Astrocyte (in vitro differentiated cells and primary cell): ENCODE results near the gene FSIP1. TPM values are rescaled to one million over a fixed set of nuclear protein-coding genes. Genes with fewer than 3 reads are reported as not detected.

ENCODE experiments used
- DNase-seq: peaks from one replicate; pipeline ENCODE4 v3.0.0-alpha.2; 2010; ENCODE audit warnings: low read depth
- FAIRE-seq: peaks from 2 replicates; lab custom pipeline; 2011; peaks lifted over from hg19 to GRCh38; lab: Jason Lieb, UNC
- H2AFZ ChIP-seq: 2 replicates; pipeline ENCODE4 v1.6.0; 2012; ENCODE audit warnings: low read depth, low read length, inconsistent platforms
- H3K27ac ChIP-seq: 2 replicates; pipeline ENCODE4 v1.5.1; 2011; ENCODE audit warnings: low read depth, low read length, inconsistent platforms
- H3K27me3 ChIP-seq: 2 replicates; pipeline ENCODE4 v1.6.0; 2011; ENCODE audit warnings: low read length, inconsistent platforms; ENCODE audit not compliant: insufficient read depth
- H3K36me3 ChIP-seq: 2 replicates; pipeline ENCODE4 v1.5.1; 2011; ENCODE audit warnings: low read length, inconsistent platforms; ENCODE audit not compliant: insufficient read depth
- H3K4me1 ChIP-seq: 2 replicates; pipeline ENCODE4 v1.5.1; 2011; ENCODE audit warnings: low read length, inconsistent platforms; ENCODE audit not compliant: insufficient read depth
- H3K4me2 ChIP-seq: 2 replicates; pipeline ENCODE4 v1.6.0; 2012; ENCODE audit warnings: low read length, inconsistent platforms
- H3K4me3 ChIP-seq: 2 replicates; pipeline ENCODE4 v1.5.1; 2011; ENCODE audit warnings: low read depth, mild to moderate bottlenecking, low read length, inconsistent platforms; ENCODE audit not compliant: insufficient read depth
- H3K79me2 ChIP-seq: 2 replicates; pipeline ENCODE4 v1.6.0; 2012; ENCODE audit warnings: mild to moderate bottlenecking, low read length, inconsistent platforms; ENCODE audit not compliant: insufficient read depth
- H3K9ac ChIP-seq: 2 replicates; pipeline ENCODE4 v1.6.0; 2012; ENCODE audit warnings: mild to moderate bottlenecking, low read length, inconsistent platforms
- H3K9me3 ChIP-seq: 2 replicates; pipeline ENCODE4 v1.5.1; 2012; ENCODE audit warnings: low read depth, mild to moderate bottlenecking, low read length, inconsistent platforms; ENCODE audit not compliant: insufficient read depth
- H4K20me1 ChIP-seq: 2 replicates; pipeline ENCODE4 v1.6.0; 2012; ENCODE audit warnings: low read length, inconsistent platforms; ENCODE audit not compliant: insufficient read depth
- H3K27ac Mint-ChIP-seq: one replicate; pipeline ENCODE4 v1.8.0; 2021; ENCODE audit warnings: mild to moderate bottlenecking, mixed read lengths; ENCODE audit not compliant: unreplicated experiment
- H3K27me3 Mint-ChIP-seq: one replicate; pipeline ENCODE4 v1.8.0; 2021; ENCODE audit warnings: low read depth, mixed read lengths; ENCODE audit not compliant: unreplicated experiment
- H3K36me3 Mint-ChIP-seq: one replicate; pipeline ENCODE4 v1.8.0; 2021; ENCODE audit warnings: low read depth, mixed read lengths; ENCODE audit not compliant: unreplicated experiment
- H3K4me1 Mint-ChIP-seq: one replicate; pipeline ENCODE4 v1.8.0; 2021; ENCODE audit warnings: low read depth, mixed read lengths; ENCODE audit not compliant: unreplicated experiment
- H3K4me3 Mint-ChIP-seq: one replicate; pipeline ENCODE4 v1.8.0; 2021; ENCODE audit warnings: mild to moderate bottlenecking, moderate library complexity, mixed read lengths; ENCODE audit not compliant: unreplicated experiment
- H3K9me3 Mint-ChIP-seq: one replicate; pipeline ENCODE4 v1.8.0; 2021; ENCODE audit warnings: mild to moderate bottlenecking, mixed read lengths; ENCODE audit not compliant: unreplicated experiment
- EZH2 ChIP-seq: IDR thresholded peaks from 2 replicates; pipeline ENCODE4 v1.6.1; 2012; ENCODE audit warnings: mild to moderate bottlenecking, low read length, inconsistent platforms; ENCODE audit not compliant: insufficient read depth
- total RNA-seq: library from RNA; stranded (reverse); gene quantifications from 2 replicates; pipeline ENCODE4 v1.2.1, GENCODE V29; 2021
- TF ChIP-seq, protein P1 (sequence below): IDR thresholded peaks from 2 replicates; pipeline ENCODE4 v1.5.1; 2011; ENCODE audit warnings: low read depth, mild to moderate bottlenecking, inconsistent platforms, low read length, moderate library complexity; ENCODE audit not compliant: insufficient read depth

Gene FSIP1
- total RNA-seq, 1 donor from 2014 or later = 0.77 TPM

DNA sequence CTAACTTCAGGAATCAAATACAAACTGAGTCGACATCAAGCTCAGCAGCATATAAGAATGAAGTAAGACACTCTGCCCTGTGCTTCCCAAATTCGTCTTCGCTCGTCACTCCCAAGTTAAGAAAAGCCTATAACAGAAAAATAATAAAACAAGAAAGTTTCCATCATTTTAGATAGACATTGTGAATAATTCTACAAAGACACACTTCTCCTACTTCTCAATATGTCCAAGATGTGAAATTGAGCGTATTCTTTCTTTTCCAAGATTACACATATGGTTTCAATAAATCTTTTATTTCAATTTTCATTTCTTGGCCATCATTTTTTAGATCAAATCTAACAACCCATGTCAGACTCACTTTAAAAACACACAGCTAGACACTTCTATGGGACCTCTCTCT lies 85.1 kb downstream of the FSIP1 start:
- FAIRE-seq = no peak
- Histone ChIP-seq H4K20me1 (no peaks in the 10 kb centered on the region), H3K36me3 (no peaks in the 10 kb centered on the region), H3K4me2 (no peak overlapping the region), H3K4me3 (no peak overlapping the region), H3K79me2 (no peaks in the 10 kb centered on the region), H3K27me3 (no peaks in the 10 kb centered on the region), H3K4me1 (no peaks in the 10 kb centered on the region), H3K9me3 (no peaks in the 10 kb centered on the region), H3K27ac (no peak overlapping the region), H3K9ac (no peak overlapping the region), H2AFZ (no peak overlapping the region)
- no peaks in the 10 kb centered on the region for H3K9me3 Mint-ChIP-seq
- no peaks in the 10 kb centered on the region for H3K27me3 Mint-ChIP-seq
- peaks cover 19% of the 10 kb centered on the region for H3K4me1 Mint-ChIP-seq
- H3K27ac Mint-ChIP-seq = no peak overlapping the region
- DNase-seq = no peak
- no peaks in the 10 kb centered on the region for H3K36me3 Mint-ChIP-seq
- no peak overlapping the region for H3K4me3 Mint-ChIP-seq
- TF ChIP-seq, protein P1, sequence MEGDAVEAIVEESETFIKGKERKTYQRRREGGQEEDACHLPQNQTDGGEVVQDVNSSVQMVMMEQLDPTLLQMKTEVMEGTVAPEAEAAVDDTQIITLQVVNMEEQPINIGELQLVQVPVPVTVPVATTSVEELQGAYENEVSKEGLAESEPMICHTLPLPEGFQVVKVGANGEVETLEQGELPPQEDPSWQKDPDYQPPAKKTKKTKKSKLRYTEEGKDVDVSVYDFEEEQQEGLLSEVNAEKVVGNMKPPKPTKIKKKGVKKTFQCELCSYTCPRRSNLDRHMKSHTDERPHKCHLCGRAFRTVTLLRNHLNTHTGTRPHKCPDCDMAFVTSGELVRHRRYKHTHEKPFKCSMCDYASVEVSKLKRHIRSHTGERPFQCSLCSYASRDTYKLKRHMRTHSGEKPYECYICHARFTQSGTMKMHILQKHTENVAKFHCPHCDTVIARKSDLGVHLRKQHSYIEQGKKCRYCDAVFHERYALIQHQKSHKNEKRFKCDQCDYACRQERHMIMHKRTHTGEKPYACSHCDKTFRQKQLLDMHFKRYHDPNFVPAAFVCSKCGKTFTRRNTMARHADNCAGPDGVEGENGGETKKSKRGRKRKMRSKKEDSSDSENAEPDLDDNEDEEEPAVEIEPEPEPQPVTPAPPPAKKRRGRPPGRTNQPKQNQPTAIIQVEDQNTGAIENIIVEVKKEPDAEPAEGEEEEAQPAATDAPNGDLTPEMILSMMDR = no peak
- no peak for TF ChIP-seq EZH2

DNA sequence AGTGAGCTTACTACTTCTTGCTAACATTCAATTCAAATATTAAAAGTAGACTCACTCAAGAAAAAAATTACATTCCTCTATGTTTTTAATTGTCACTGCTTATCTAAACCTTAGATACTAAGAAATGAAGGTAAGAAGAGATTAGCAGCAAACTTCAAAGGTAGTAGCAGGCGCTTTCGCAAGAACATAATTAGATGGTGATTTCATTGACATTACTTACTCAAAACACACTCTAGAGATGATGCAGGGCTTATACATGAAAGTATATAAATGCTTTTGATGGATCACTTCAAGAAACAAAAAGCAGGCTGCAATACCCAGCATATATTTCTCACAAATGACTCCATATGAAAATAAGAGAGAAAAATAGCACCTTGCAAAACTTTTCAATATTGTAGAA lies 86.8 kb downstream of the FSIP1 start:
- H4K20me1 ChIP-seq = no peaks in the 10 kb centered on the region
- no peak overlapping the region for H3K27ac ChIP-seq
- H3K4me1 ChIP-seq = peaks cover 3% of the 10 kb centered on the region
- H3K79me2 ChIP-seq = no peaks in the 10 kb centered on the region
- no peaks in the 10 kb centered on the region for H3K27me3 Mint-ChIP-seq
- no peaks in the 10 kb centered on the region for H3K9me3 ChIP-seq
- H3K4me2 ChIP-seq = no peak overlapping the region
- no peak overlapping the region for H3K4me3 Mint-ChIP-seq
- H3K9me3 Mint-ChIP-seq = peaks cover 3% of the 10 kb centered on the region
- H3K4me3 ChIP-seq = no peak overlapping the region
- no peaks in the 10 kb centered on the region for H3K36me3 ChIP-seq
- no peak overlapping the region for H3K9ac ChIP-seq
- TF ChIP-seq, protein P1 = no peak
- no peak for TF ChIP-seq EZH2
- FAIRE-seq (no peak), DNase-seq (no peak)
- H3K27me3 ChIP-seq = no peaks in the 10 kb centered on the region
- H2AFZ ChIP-seq = no peak overlapping the region
- H3K4me1 Mint-ChIP-seq = peaks cover 19% of the 10 kb centered on the region
- H3K27ac Mint-ChIP-seq = no peak overlapping the region
- no peaks in the 10 kb centered on the region for H3K36me3 Mint-ChIP-seq

DNA sequence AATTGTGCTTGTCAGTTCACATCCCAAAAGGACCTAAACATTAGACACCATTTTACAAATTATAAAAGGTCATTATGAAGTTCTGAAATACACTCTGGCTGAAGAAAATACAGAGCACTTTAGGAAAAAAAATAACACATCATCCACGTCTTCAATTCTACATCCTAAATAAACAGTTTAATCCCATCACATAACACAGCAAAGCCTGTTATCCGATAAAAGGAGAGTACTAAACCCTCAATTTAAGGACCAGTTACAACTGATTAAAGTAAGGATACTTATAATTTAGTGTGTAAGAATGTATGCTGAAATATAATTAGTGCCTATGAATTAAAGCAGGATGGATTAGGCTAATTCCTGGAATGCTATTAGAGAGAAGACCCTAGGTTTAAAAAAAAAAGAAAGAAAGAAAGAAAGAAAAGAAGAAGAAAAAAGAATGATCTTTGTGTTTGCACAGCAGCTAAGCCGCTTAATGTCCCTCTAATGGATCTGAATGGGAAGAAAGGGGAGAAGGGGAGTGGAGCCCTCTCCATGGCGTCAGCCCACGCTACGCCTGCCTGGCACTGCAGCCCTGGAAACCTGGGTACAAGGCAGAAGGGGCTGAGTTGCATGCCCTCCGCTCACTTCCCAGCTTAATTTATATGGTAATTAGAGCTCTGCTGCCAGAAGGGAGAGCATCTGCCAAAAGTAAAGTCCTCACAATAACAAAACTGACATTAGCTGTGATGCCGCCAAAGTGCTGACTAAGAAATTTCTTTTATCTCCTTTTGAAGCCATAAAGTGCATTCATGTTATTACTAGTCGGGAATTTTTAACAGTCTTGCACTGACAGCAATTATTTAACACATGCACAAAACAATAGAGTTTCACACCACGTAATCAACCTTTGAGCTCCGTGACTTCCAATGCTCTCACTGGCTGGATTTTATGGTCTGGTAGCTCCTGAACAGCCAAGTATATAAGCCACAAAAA lies 90.0 kb downstream of the FSIP1 start:
- no peaks in the 10 kb centered on the region for H3K79me2 ChIP-seq
- H3K9me3 ChIP-seq = no peaks in the 10 kb centered on the region
- no peaks in the 10 kb centered on the region for H3K36me3 ChIP-seq
- Mint-ChIP-seq H3K9me3 (peaks cover 3% of the 10 kb centered on the region), H3K27me3 (no peaks in the 10 kb centered on the region), H3K4me1 (peaks cover 4% of the 10 kb centered on the region), H3K36me3 (no peaks in the 10 kb centered on the region), H3K4me3 (no peak overlapping the region), H3K27ac (no peak overlapping the region)
- H3K9ac ChIP-seq = no peak overlapping the region
- no peaks in the 10 kb centered on the region for H4K20me1 ChIP-seq
- peak overlapping the region; percentile 34 for H2AFZ ChIP-seq
- H3K27me3 ChIP-seq = no peaks in the 10 kb centered on the region
- peak; percentile 30 for DNase-seq
- peaks cover 3% of the 10 kb centered on the region for H3K4me1 ChIP-seq
- peak overlapping the region; percentile 8 for H3K4me3 ChIP-seq
- peak overlapping the region; percentile 56 for H3K4me2 ChIP-seq
- TF ChIP-seq EZH2 = no peak
- TF ChIP-seq, protein P1 = no peak
- no peak for FAIRE-seq
- no peak overlapping the region for H3K27ac ChIP-seq
